NOMO-1 (cell line): ENCODE measurements around the gene ARID1A.

ENCODE experiments used
- DNase-seq, 2 experiments: peaks; one replicate each; lab custom pipeline; 2025; ENCODE audit not compliant: unreplicated experiment in 2 of 2; lab: John Stamatoyannopoulos, UW

ARID1A gene

GRCh38 chr1:26822737-26823395 lies 127.1 kb downstream of the ARID1A start:
- DNase-seq, result no peak

GRCh38 chr1:26824731-26825130 lies 128.9 kb downstream of the ARID1A start:
- no peak for DNase-seq

- DNase-seq, result peak; percentile 39 to 64
These were observed 130.7 kb downstream of the ARID1A start, which contains the start of gene ZDHHC18 for GRCh38 chr1:26826261-26827105. ZDHHC18 (plus strand) TSS chr1:26826688; CDS start chr1:26826805, 117 bp downstream.

- DNase-seq, result no peak
These were observed 131.3 kb downstream of the ARID1A start for GRCh38 chr1:26827106-26827604.

GRCh38 chr1:26827663-26828062 lies 131.8 kb downstream of the ARID1A start:
- DNase-seq, result no peak

GRCh38 chr1:26828411-26828991 lies 132.7 kb downstream of the ARID1A start:
- DNase-seq, result peak; percentile 61 to 62

GRCh38 chr1:26829184-26829911 lies 133.5 kb downstream of the ARID1A start:
- DNase-seq, result no peak

- no peak for DNase-seq
These were observed 135.2 kb downstream of the ARID1A start for GRCh38 chr1:26831059-26831458.
